HCT116 (cell line): Measurements from ENCODE around the gene SAMD13. TPM values are rescaled to one million over a fixed set of nuclear protein-coding genes. Genes with fewer than 3 reads are reported as not detected.

Source experiments
- ATAC-seq: fragments of 200-7000 bp; cut with Tn5 transposase; 2 replicates; pipeline ENCODE4 v1.9.1; 2020; ENCODE audit warnings: mild to moderate bottlenecking, moderate library complexity
- BruUV-seq: library from RNA; stranded (reverse); fragments of 400-500 nt; replicated peaks from 2 replicates; lab custom pipeline; 2021; lab: Mats Ljungman, UMichigan
- CTCF ChIA-PET: fragments of 300-600 bp; sonication (Branson Sonifier 250); formaldehyde crosslinking; loops from one replicate; lab custom pipeline; 2021; ENCODE audit warnings: antibody characterized with exemption; lab: Charles Lee
- POLR2A ChIA-PET: fragments of 300-600, 350-600 bp; sonication (Branson Sonifier 250); formaldehyde crosslinking; loops from one replicate; lab custom pipeline; 2021; ENCODE audit warnings: antibody characterized with exemption; lab: Charles Lee
- RAD21 ChIA-PET, 2 experiments: fragments of 300-600 bp; sonication (Branson Sonifier 250); formaldehyde crosslinking; loops; one replicate each; lab custom pipeline; 2023; ENCODE audit warnings: low total read pairs in 2 of 2; ENCODE audit not compliant: uncharacterized antibody in 2 of 2, unreplicated experiment in 2 of 2, low non-redundant PET in 1 of 2; lab: Charles Lee
- DNase-seq: peaks from one replicate; pipeline ENCODE4 v3.0.0-alpha.2; 2010; ENCODE audit warnings: low read depth, low spot score
- H2AFZ ChIP-seq: fragments of 200-600 bp; shearing (Covaris generic), sonication (generic); 2 replicates; pipeline ENCODE4 v1.6.1; 2017; ENCODE audit warnings: low read depth, mixed run types, mixed read lengths, antibody characterized with exemption, low read length; ENCODE audit not compliant: poor library complexity, severe bottlenecking
- H3K27ac ChIP-seq: 2 replicates; pipeline ENCODE4 v1.5.1; 2012; ENCODE audit warnings: low read depth, low read length
- H3K27me3 ChIP-seq: fragments of 200-600 bp; sonication (generic); 2 replicates; pipeline ENCODE4 v1.6.1; 2016; ENCODE audit warnings: mixed run types, low read length, mixed read lengths; ENCODE audit not compliant: insufficient read depth
- H3K36me3 ChIP-seq, 2 experiments: fragments of 200-500 bp in 1 of 2; fragments of 200-600 bp in 1 of 2; sonication (Bioruptor generic) in 1 of 2; sonication (generic) in 1 of 2; 2 replicates each; pipeline versions ENCODE4 v1.5.1 to v1.6.1; 2014 to 2016; ENCODE audit warnings: low read length in 2 of 2, inconsistent platforms in 1 of 2, mixed read lengths in 1 of 2, mixed run types in 1 of 2; ENCODE audit not compliant: insufficient read depth in 2 of 2, control insufficient read depth in 1 of 2
- H3K4me1 ChIP-seq, 2 experiments: fragments of 200-600 bp in 1 of 2; sonication (generic) in 1 of 2; 2 replicates each; pipeline versions ENCODE4 v1.5.1 to v1.6.1; 2012 to 2017; ENCODE audit warnings: low read length in 2 of 2, inconsistent platforms in 1 of 2, mild to moderate bottlenecking in 1 of 2, mixed read lengths in 1 of 2, mixed run types in 1 of 2, moderate library complexity in 1 of 2; ENCODE audit not compliant: insufficient read depth in 2 of 2, control insufficient read depth in 1 of 2
- H3K4me2 ChIP-seq: fragments of 200-600 bp; sonication (generic); 2 replicates; pipeline ENCODE4 v1.6.1; 2017; ENCODE audit warnings: mixed run types, low read length, mixed read lengths
- H3K4me3 ChIP-seq, 2 experiments: fragments of 200-600 bp in 1 of 2; sonication (generic) in 1 of 2; replicated peaks in 1 of 2; 2 replicates each; pipeline ENCODE4 v1.5.1; 2011 to 2016; ENCODE audit warnings: low read length in 2 of 2, control low read depth in 1 of 2, low read depth in 1 of 2, mild to moderate bottlenecking in 1 of 2, mixed read lengths in 1 of 2, mixed run types in 1 of 2
- H3K79me2 ChIP-seq: fragments of 200-600 bp; sonication (generic); 2 replicates; pipeline ENCODE4 v1.6.1; 2017; ENCODE audit warnings: mild to moderate bottlenecking, mixed run types, low read length, moderate library complexity, mixed read lengths; ENCODE audit not compliant: insufficient read depth
- H3K9ac ChIP-seq: fragments of 200-600 bp; sonication (generic); 2 replicates; pipeline ENCODE4 v1.6.1; 2016; ENCODE audit warnings: low read length, mixed read lengths
- H3K9me2 ChIP-seq: fragments of 200-600 bp; sonication (generic), shearing (Covaris generic); 2 replicates; pipeline ENCODE4 v1.6.1; 2017; ENCODE audit warnings: mixed run types, mild to moderate bottlenecking, moderate library complexity; ENCODE audit not compliant: insufficient read depth
- H3K9me3 ChIP-seq, 2 experiments: fragments of 200-500 bp in 1 of 2; fragments of 200-600 bp in 1 of 2; sonication (Bioruptor generic) in 1 of 2; sonication (generic) in 1 of 2; 2 replicates each; pipeline ENCODE4 v1.6.1; 2014 to 2017; ENCODE audit warnings: low read length in 2 of 2, mixed read lengths in 2 of 2, inconsistent platforms in 1 of 2, low read depth in 1 of 2, mild to moderate bottlenecking in 1 of 2, mixed run types in 1 of 2, moderate library complexity in 1 of 2; ENCODE audit not compliant: control insufficient read depth in 1 of 2, insufficient read depth in 1 of 2
- H4K20me1 ChIP-seq: fragments of 200-600 bp; sonication (generic), shearing (Covaris generic); 2 replicates; pipeline ENCODE4 v1.6.1; 2017; ENCODE audit warnings: mixed run types, mild to moderate bottlenecking, moderate library complexity; ENCODE audit not compliant: insufficient read depth
- CBX3 ChIP-seq: IDR thresholded peaks from 2 replicates; pipeline ENCODE4 v1.6.1; 2012; ENCODE audit warnings: low read depth
- CEBPB ChIP-seq: IDR thresholded peaks from 2 replicates; pipeline ENCODE4 v1.6.1; 2012; ENCODE audit warnings: low read depth
- ELF1 ChIP-seq: IDR thresholded peaks from 2 replicates; pipeline ENCODE4 v1.6.1; 2012; ENCODE audit warnings: low read depth, borderline replicate concordance
- EZH2 ChIP-seq: fragments of 200-600 bp; sonication (generic); IDR thresholded peaks from 2 replicates; pipeline ENCODE4 v1.6.1; 2017; ENCODE audit warnings: antibody characterized with exemption, mixed run types
- EZH2phosphoT487 ChIP-seq: fragments of 200-600 bp; IDR thresholded peaks from 2 replicates; pipeline ENCODE4 v1.6.1; 2018; ENCODE audit warnings: antibody characterized with exemption, borderline replicate concordance
- FOSL1 ChIP-seq: IDR thresholded peaks from 2 replicates; pipeline ENCODE4 v1.6.1; 2012; ENCODE audit warnings: low read depth
- JUND ChIP-seq: IDR thresholded peaks from 2 replicates; pipeline ENCODE4 v1.6.1; 2012
- POLR2A ChIP-seq: IDR thresholded peaks from 2 replicates; pipeline ENCODE4 v1.7.0; 2011; ENCODE audit warnings: borderline replicate concordance; ENCODE audit not compliant: insufficient read depth, insufficient read length; ENCODE audit errors: extremely low read depth
- POLR2AphosphoS5 ChIP-seq: IDR thresholded peaks from 2 replicates; pipeline ENCODE4 v1.6.1; 2011; ENCODE audit warnings: mild to moderate bottlenecking, low read depth, low read length, moderate library complexity
- SP1 ChIP-seq: IDR thresholded peaks from 2 replicates; pipeline ENCODE4 v1.6.1; 2012; ENCODE audit warnings: low read depth
- SRF ChIP-seq: IDR thresholded peaks from 2 replicates; pipeline ENCODE4 v1.6.1; 2012; ENCODE audit warnings: low read depth
- TCF7L2 ChIP-seq: IDR thresholded peaks from 2 replicates; pipeline ENCODE4 v1.7.0; 2011; ENCODE audit warnings: borderline replicate concordance, inconsistent platforms; ENCODE audit not compliant: insufficient read depth, insufficient read length; ENCODE audit errors: extremely low read depth
- ZFX ChIP-seq: fragments of 450-650 bp; IDR thresholded peaks from 2 replicates; pipeline ENCODE4 v1.6.1; 2017
- ZNF274 ChIP-seq: fragments of 200-500 bp; sonication (Bioruptor generic); IDR thresholded peaks from 2 replicates; pipeline ENCODE4 v1.6.1; 2014; ENCODE audit warnings: mild to moderate bottlenecking, low read depth, low read length, inconsistent platforms
- intact Hi-C: fragments of 100-400 bp; cut with micrococcal nuclease; formaldehyde crosslinking; loops from 2 replicates; pipeline ENCODE4 v1.10.0; 2022
- total RNA-seq: library from RNA; stranded (reverse); gene quantifications from one replicate; pipeline ENCODE4 v1.2.1, GENCODE V29; 2021; ENCODE audit not compliant: unreplicated experiment
- TF ChIP-seq, protein P1 (sequence below): IDR thresholded peaks from 2 replicates; pipeline ENCODE4 v1.6.1; 2012
- TF ChIP-seq, protein P2 (sequence below): IDR thresholded peaks from 2 replicates; pipeline ENCODE4 v1.6.1; 2012; ENCODE audit warnings: low read depth

The SAMD13 gene
- total RNA-seq, 1 experiment from 2014 or later: 14.9 TPM

DNA sequence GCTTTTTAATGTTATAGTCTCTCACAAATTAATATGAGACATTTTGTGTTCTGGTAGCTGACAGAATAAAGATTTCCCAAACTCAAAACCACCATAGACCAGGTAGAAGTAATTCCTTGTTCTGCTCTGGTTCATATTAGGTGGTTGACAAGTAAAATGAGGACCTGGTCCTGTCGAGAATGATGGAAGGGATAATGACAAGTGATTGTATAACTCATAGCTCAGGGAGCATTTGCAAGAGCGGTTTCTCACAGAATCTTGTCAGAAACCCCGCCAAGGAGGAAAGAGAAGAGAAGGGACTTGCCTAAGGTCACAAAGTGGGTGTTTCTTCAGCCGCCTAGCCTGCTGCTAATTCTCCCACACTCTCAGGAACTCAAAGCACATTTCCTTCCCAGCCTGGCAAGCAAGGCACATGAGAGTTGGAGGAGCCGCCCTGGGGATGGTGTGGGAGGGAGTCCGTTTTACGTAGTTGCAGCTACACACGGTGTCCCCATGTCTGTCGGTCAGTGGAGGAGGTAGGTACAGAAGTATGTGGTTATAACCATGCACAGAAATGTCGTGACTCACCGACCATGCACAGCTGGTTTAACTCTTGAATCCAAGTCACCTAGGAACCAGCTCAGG, 46.5 kb downstream of the SAMD13 start (continued):
- peak; percentile 69 for TF ChIP-seq FOSL1
- no peak for TF ChIP-seq ZNF274
- peak; percentile 90 for TF ChIP-seq JUND
- peak; percentile 60 for TF ChIP-seq POLR2A
- TF ChIP-seq CBX3: peak; percentile 94

GRCh38 chr1:84348759-84349158, 47.3 kb downstream of the SAMD13 start:
- Histone ChIP-seq H3K9me3 (no peaks in the 10 kb centered on the region), H3K27ac (peak overlapping the region; percentile 97), H3K36me3 (no peaks in the 10 kb centered on the region), H3K9ac (peak overlapping the region; percentile 53), H2AFZ (peak overlapping the region; percentile 17), H3K79me2 (no peaks in the 10 kb centered on the region), H3K27me3 (no peaks in the 10 kb centered on the region), H3K4me3 (peak overlapping the region; percentile 24 to 48; a peak in 3 of 4 replicates), H4K20me1 (no peaks in the 10 kb centered on the region), H3K4me1 (peaks cover 85 to 89% of the 10 kb centered on the region in 2 experiments), H3K9me2 (no peaks in the 10 kb centered on the region; the same call in 1 of the 2 replicates), H3K4me2 (peak overlapping the region; percentile 77)
- intact Hi-C loops: loop anchor here (2.0 to 5.0 kb wide), 4 partner anchors 46 to 254 kb away; no protein-coding TSS in a partner anchor
- ChIA-PET POLR2A (interaction anchor here (0.8 to 2.2 kb wide), 9 partner anchors 10 to 205 kb away, joined by 3 to 9 read pairs (median 3); partner anchors contain the start of gene PRKACB), CTCF (interaction anchor here (1.0 kb wide), 1 partner anchor 205 kb away, joined by 3 read pairs; the partner anchor contains the start of gene PRKACB), RAD21 (interaction anchor here in 1 of 2 experiments (1.2 kb wide), 1 partner anchor 47 kb away, joined by 3 read pairs; the partner anchor contains the start of gene SAMD13)
- BruUV-seq: no TSS peak
- no peak for DNase-seq
- TF ChIP-seq TCF7L2 (no peak), POLR2A (no peak), ZNF274 (no peak), ELF1 (no peak), EZH2phosphoT487 (no peak), SRF (0 out of 2 replicates have a peak, but pooled peaks have one; percentile 6), ZFX (no peak), CEBPB (peak; percentile 71), FOSL1 (no peak), CBX3 (no peak), POLR2AphosphoS5 (no peak), EZH2 (no peak), SP1 (no peak)
- TF ChIP-seq, protein P1, sequence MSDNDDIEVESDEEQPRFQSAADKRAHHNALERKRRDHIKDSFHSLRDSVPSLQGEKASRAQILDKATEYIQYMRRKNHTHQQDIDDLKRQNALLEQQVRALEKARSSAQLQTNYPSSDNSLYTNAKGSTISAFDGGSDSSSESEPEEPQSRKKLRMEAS: no peak
- TF ChIP-seq, protein P2, sequence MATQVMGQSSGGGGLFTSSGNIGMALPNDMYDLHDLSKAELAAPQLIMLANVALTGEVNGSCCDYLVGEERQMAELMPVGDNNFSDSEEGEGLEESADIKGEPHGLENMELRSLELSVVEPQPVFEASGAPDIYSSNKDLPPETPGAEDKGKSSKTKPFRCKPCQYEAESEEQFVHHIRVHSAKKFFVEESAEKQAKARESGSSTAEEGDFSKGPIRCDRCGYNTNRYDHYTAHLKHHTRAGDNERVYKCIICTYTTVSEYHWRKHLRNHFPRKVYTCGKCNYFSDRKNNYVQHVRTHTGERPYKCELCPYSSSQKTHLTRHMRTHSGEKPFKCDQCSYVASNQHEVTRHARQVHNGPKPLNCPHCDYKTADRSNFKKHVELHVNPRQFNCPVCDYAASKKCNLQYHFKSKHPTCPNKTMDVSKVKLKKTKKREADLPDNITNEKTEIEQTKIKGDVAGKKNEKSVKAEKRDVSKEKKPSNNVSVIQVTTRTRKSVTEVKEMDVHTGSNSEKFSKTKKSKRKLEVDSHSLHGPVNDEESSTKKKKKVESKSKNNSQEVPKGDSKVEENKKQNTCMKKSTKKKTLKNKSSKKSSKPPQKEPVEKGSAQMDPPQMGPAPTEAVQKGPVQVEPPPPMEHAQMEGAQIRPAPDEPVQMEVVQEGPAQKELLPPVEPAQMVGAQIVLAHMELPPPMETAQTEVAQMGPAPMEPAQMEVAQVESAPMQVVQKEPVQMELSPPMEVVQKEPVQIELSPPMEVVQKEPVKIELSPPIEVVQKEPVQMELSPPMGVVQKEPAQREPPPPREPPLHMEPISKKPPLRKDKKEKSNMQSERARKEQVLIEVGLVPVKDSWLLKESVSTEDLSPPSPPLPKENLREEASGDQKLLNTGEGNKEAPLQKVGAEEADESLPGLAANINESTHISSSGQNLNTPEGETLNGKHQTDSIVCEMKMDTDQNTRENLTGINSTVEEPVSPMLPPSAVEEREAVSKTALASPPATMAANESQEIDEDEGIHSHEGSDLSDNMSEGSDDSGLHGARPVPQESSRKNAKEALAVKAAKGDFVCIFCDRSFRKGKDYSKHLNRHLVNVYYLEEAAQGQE: no peak
- peak; percentile 60 for ATAC-seq
